D721Med (cell line): ENCODE data around the gene FEM1B.
A peak's percentile ranks its signal among the peaks of the same experiment; 100 is the strongest.

Experiments
- DNase-seq: peaks from one replicate; pipeline ENCODE4 v3.0.0; 2011; ENCODE audit warnings: low spot score; ENCODE audit not compliant: insufficient read length
- FAIRE-seq: peaks from 2 replicates; lab custom pipeline; 2011; peaks lifted over from hg19 to GRCh38; lab: Jason Lieb, UNC
- TF ChIP-seq, protein P1 (sequence below): IDR thresholded peaks from 2 replicates; pipeline ENCODE4 v1.5.1; 2012; ENCODE audit warnings: mild to moderate bottlenecking, control low read depth; ENCODE audit not compliant: insufficient read depth; ENCODE audit errors: missing control alignments

The FEM1B gene

GRCh38 chr15:68277603-68278344 lies at the start of gene FEM1B:
TSS of gene FEM1B (plus strand) at chr15:68277745. CDS start at chr15:68278418, 673 bp downstream.
- no peak for FAIRE-seq
- TF ChIP-seq, protein P1, sequence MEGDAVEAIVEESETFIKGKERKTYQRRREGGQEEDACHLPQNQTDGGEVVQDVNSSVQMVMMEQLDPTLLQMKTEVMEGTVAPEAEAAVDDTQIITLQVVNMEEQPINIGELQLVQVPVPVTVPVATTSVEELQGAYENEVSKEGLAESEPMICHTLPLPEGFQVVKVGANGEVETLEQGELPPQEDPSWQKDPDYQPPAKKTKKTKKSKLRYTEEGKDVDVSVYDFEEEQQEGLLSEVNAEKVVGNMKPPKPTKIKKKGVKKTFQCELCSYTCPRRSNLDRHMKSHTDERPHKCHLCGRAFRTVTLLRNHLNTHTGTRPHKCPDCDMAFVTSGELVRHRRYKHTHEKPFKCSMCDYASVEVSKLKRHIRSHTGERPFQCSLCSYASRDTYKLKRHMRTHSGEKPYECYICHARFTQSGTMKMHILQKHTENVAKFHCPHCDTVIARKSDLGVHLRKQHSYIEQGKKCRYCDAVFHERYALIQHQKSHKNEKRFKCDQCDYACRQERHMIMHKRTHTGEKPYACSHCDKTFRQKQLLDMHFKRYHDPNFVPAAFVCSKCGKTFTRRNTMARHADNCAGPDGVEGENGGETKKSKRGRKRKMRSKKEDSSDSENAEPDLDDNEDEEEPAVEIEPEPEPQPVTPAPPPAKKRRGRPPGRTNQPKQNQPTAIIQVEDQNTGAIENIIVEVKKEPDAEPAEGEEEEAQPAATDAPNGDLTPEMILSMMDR = no peak
- DNase-seq = peak; percentile 82

DNA sequence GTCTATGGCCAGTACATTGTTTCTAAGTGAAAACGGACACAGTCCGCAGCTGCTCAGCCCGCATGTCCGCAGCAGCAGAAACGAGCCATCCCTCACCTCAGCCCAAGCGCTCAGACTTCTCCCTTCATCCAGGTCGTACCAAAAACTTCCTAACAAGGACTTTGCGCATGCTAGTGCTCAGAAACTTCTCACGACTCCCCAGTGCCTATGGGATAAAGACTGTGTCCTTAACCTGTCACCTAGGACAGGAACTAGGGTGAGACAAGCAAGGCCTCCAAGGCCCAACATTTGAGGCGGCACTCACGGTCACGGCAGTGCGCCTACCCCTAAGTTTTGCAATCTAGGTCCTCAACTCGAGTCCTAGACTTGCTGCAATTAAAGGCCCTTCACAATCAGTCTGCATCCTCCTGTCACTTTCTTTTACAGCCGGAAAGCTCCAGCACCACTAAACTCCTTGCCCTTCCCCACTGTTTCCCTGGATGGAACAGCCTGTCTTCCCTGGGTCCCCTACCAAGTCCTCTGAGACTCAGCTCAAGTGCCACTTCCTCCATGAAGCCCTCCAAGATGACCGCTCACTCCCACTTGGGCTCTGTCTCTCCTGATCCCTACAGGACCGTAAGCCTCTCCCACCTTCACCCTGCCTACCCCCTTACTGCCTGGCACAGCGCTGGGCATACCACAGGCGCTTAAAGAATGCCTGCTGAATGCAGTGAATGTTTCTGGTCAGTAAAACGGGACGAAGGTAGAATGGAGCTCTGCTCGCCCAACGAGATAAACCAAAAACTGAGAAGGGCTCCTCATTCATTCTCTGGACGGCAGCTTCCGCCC lies 49.2 kb upstream of the FEM1B start:
- FAIRE-seq (no peak), DNase-seq (no peak)
- TF ChIP-seq, protein P1 = no peak

GRCh38 chr15:68228971-68229385 lies 48.6 kb upstream of the FEM1B start:
- FAIRE-seq = no peak
- TF ChIP-seq, protein P1 = no peak
- DNase-seq = no peak

DNA sequence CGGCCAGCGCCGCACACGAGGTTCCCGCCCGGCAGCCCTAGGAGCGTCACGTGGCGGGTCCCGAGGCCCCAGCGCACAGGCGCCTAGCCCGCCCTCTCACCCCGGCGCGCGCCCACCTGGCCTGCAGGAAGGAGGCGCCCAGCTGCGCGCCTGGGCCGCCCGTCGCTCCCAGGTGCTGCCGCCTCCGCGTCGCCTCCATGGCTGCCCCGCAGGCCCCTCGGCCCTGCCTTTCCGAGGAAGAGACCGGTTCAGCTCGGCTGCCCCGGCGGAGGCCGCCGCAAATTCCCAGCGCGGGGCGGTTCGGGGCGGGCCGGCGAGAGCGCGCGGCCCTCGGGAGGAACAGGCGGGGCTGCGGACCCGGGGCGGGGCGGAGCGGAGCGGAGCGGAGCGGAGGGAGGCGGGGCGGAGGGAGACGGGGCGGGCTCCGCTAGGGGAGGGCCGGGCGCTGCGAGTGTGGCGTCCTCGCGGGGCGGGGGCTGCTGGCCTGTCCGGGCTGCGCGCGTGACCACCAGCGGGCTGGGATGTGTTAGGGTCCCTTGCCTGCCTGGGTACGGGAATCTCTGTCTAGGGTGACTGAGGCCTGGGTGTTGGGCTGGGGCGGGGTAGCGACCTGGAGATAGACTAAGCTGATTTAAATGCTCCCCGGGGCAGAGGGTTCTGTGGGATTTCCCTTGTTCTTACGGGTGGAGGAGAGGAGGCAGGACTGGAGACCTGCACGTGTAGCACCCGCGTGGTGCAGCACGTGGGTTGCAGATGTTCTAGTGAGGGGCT lies 48.0 kb upstream of the FEM1B start, which contains the start of gene CLN6:
CLN6 (minus strand) TSS at position 343 of the 771 bp plus-strand sequence; CDS start at position 199, 144 bp downstream.
- TF ChIP-seq, protein P1 = no peak
- FAIRE-seq = no peak
- no peak for DNase-seq

DNA sequence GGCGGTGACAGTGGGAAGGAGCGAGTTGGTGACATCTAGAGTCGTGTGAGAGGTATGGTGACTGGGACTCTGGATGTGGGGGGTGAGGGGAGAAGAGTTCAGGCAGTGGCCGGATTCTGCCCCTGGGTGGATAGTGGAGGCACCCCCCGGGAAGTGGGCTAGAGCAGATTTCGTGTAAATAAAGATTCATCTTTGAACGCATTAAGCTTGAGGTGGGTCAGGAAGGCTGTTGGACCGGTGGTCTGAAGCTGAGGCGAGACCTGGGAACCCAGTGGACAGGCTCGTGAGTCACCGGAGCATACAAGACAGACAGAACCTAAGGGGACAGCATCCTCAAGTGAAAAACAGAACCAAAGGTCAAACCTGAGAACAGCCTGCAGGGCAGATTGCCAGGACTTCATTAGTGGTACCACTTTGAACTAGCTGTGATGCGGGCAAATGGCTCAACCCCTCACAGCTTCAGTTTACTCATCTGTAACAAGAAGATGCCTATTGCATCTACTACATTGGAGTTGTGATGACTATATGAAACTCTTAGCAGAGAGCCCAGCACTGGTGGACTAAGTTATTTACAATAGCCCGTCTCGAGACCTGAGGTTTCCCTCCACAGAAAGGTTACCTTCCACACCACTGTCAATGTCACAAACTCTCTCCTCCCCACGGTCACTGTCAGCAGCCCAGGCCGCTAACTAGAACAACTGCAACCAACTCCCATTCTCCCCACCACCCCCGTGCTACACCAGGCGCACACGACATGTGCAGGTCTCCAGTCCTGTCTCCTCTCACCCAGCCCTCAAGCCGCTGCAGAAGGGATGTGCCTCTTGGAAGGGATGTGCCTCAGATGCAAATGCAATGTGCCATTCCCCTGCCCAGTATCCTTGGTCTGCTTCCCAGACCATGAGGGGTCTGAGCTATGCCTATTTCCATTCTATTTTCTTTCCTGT lies 47.1 kb upstream of the FEM1B start:
- FAIRE-seq = no peak
- TF ChIP-seq, protein P1 = no peak
- no peak for DNase-seq
